KOPT-K1 (cell line): ENCODE results near the gene KRT85.

ENCODE experiments used
- H3K27ac ChIP-seq: fragments of 200-600 bp; sonication (generic); 2 replicates; pipeline ENCODE4 v1.5.1; 2016; ENCODE audit warnings: antibody characterized with exemption, mild to moderate bottlenecking, low read depth, low read length; ENCODE audit not compliant: poor library complexity, severe bottlenecking
- H3K36me3 ChIP-seq: fragments of 200-600 bp; sonication (generic); 2 replicates; pipeline ENCODE4 v1.5.1; 2017; ENCODE audit warnings: antibody characterized with exemption, mild to moderate bottlenecking, low read length, moderate library complexity; ENCODE audit not compliant: insufficient read depth
- H3K9me3 ChIP-seq: fragments of 200-600 bp; sonication (generic); 2 replicates; pipeline ENCODE4 v1.5.1; 2017; ENCODE audit warnings: antibody characterized with exemption, low read length, mild to moderate bottlenecking; ENCODE audit not compliant: insufficient read depth, poor library complexity, severe bottlenecking

The KRT85 gene

GRCh38 chr12:52401926-52402325 lies 34.6 kb upstream of the KRT85 start:
- Histone ChIP-seq H3K27ac (no peak overlapping the region), H3K9me3 (no peaks in the 10 kb centered on the region), H3K36me3 (no peaks in the 10 kb centered on the region)

- Histone ChIP-seq H3K27ac (no peak overlapping the region), H3K36me3 (no peaks in the 10 kb centered on the region), H3K9me3 (no peaks in the 10 kb centered on the region)
Measured at GRCh38 chr12:52401526-52401925, 34.2 kb upstream of the KRT85 start.

GRCh38 chr12:52400906-52401305 lies 33.6 kb upstream of the KRT85 start:
- Histone ChIP-seq H3K27ac (no peak overlapping the region), H3K9me3 (no peaks in the 10 kb centered on the region), H3K36me3 (no peaks in the 10 kb centered on the region)

- Histone ChIP-seq H3K27ac (no peak overlapping the region), H3K9me3 (no peaks in the 10 kb centered on the region), H3K36me3 (no peaks in the 10 kb centered on the region)
Measured at GRCh38 chr12:52399756-52400155, 32.5 kb upstream of the KRT85 start.

- H3K27ac ChIP-seq: no peak overlapping the region
- H3K36me3 ChIP-seq: no peaks in the 10 kb centered on the region
- no peaks in the 10 kb centered on the region for H3K9me3 ChIP-seq
Measured at GRCh38 chr12:52398176-52398575, 30.9 kb upstream of the KRT85 start.

GRCh38 chr12:52396656-52397055 lies 29.4 kb upstream of the KRT85 start:
- Histone ChIP-seq H3K9me3 (no peaks in the 10 kb centered on the region), H3K36me3 (no peaks in the 10 kb centered on the region), H3K27ac (no peak overlapping the region)

- H3K9me3 ChIP-seq: no peaks in the 10 kb centered on the region
- H3K36me3 ChIP-seq: no peaks in the 10 kb centered on the region
- H3K27ac ChIP-seq: no peak overlapping the region
Measured at GRCh38 chr12:52395761-52396434, 28.6 kb upstream of the KRT85 start.

GRCh38 chr12:52394836-52395405 lies 27.6 kb upstream of the KRT85 start:
- no peaks in the 10 kb centered on the region for H3K9me3 ChIP-seq
- H3K27ac ChIP-seq: no peak overlapping the region
- H3K36me3 ChIP-seq: no peaks in the 10 kb centered on the region

- H3K9me3 ChIP-seq: no peaks in the 10 kb centered on the region
- H3K36me3 ChIP-seq: no peaks in the 10 kb centered on the region
- no peak overlapping the region for H3K27ac ChIP-seq
Measured at GRCh38 chr12:52392465-52393007, 25.3 kb upstream of the KRT85 start.

GRCh38 chr12:52391618-52392002 lies 24.3 kb upstream of the KRT85 start:
- no peak overlapping the region for H3K27ac ChIP-seq
- H3K36me3 ChIP-seq: no peaks in the 10 kb centered on the region

GRCh38 chr12:52390739-52391617 lies 23.7 kb upstream of the KRT85 start:
- no peaks in the 10 kb centered on the region for H3K9me3 ChIP-seq
- no peak overlapping the region for H3K27ac ChIP-seq
- no peaks in the 10 kb centered on the region for H3K36me3 ChIP-seq

More at GRCh38 chr12:52391618-52392002, 24.3 kb upstream of the KRT85 start:
- no peaks in the 10 kb centered on the region for H3K9me3 ChIP-seq

GRCh38 chr12:52389313-52390207 lies 22.3 kb upstream of the KRT85 start:
- Histone ChIP-seq H3K36me3 (no peaks in the 10 kb centered on the region), H3K27ac (no peak overlapping the region), H3K9me3 (no peaks in the 10 kb centered on the region)

GRCh38 chr12:52387859-52388258 lies 20.6 kb upstream of the KRT85 start:
- H3K27ac ChIP-seq: no peak overlapping the region
- H3K36me3 ChIP-seq: no peaks in the 10 kb centered on the region
- H3K9me3 ChIP-seq: no peaks in the 10 kb centered on the region

GRCh38 chr12:52385226-52385702 lies 18.0 kb upstream of the KRT85 start, which contains the start of gene KRT84:
Gene KRT84, minus strand, starts transcription at chr12:52385652. Its CDS starts 67 bp downstream, at chr12:52385585.
- H3K36me3 ChIP-seq: no peaks in the 10 kb centered on the region
- H3K9me3 ChIP-seq: no peaks in the 10 kb centered on the region
- H3K27ac ChIP-seq: no peak within 1 kb of the TSS
